ENCODE data around the gene COL11A1. TPM values are rescaled to one million over a fixed set of nuclear protein-coding genes. Genes with fewer than 3 reads are reported as not detected.

Gene COL11A1
- total and polyA plus RNA-seq, 2 experiments from 2014 or later, result 12.3 to 12.5 TPM

- Histone ChIP-seq H3K4me3 (no peak overlapping the region), H3K36me3 (ENCODE audit: insufficient read depth) (no peaks in the 10 kb centered on the region), H4K20me1 (replicated peaks; ENCODE audit: insufficient read depth) (no peaks in the 10 kb centered on the region), H2AFZ (no peak overlapping the region), H3F3A (replicated peaks; ENCODE audit: low read depth) (no peaks in the 10 kb centered on the region), H3K4me2 (no peak overlapping the region), H3K9me2 (ENCODE audit: insufficient read depth) (no peaks in the 10 kb centered on the region), H3K79me2 (replicated peaks; ENCODE audit: insufficient read depth) (no peaks in the 10 kb centered on the region), H3K27me3 (ENCODE audit: insufficient read depth) (no peaks in the 10 kb centered on the region), H3K27ac (ENCODE audit: low read depth) (no peak overlapping the region), H3K4me1 (ENCODE audit: insufficient read depth) (no peaks in the 10 kb centered on the region; the same call in 1 of the 2 replicates)
- Mint-ChIP-seq H3K27ac (no peak overlapping the region), H3K36me3 (ENCODE audit: low read depth) (no peaks in the 10 kb centered on the region), H3K27me3 (ENCODE audit: insufficient read depth, low read depth, poor library complexity) (no peaks in the 10 kb centered on the region), H3K4me1 (no peaks in the 10 kb centered on the region), H3K9me3 (no peaks in the 10 kb centered on the region), H3K4me3 (no peak overlapping the region)
- TF ChIP-seq ZNF114 (CRISPR knock-in tag; IDR thresholded peaks at IDR 0.05) (no peak), POLR2AphosphoS5 (IDR thresholded peaks at IDR 0.05; ENCODE audit: low read depth) (no peak), EZH2phosphoT487 (IDR thresholded peaks at IDR 0.05; ENCODE audit: unreplicated experiment) (no peak), STAT1 (IDR thresholded peaks at IDR 0.05; ENCODE audit: unreplicated experiment) (no peak), CREB1 (CRISPR knock-in tag; IDR thresholded peaks at IDR 0.05; ENCODE audit: low read depth) (no peak), NANOG (IDR thresholded peaks at IDR 0.05; ENCODE audit: borderline replicate concordance) (no peak), JUNB (IDR thresholded peaks at IDR 0.05; ENCODE audit: unreplicated experiment) (no peak)
- TF ChIP-seq, protein P1, sequence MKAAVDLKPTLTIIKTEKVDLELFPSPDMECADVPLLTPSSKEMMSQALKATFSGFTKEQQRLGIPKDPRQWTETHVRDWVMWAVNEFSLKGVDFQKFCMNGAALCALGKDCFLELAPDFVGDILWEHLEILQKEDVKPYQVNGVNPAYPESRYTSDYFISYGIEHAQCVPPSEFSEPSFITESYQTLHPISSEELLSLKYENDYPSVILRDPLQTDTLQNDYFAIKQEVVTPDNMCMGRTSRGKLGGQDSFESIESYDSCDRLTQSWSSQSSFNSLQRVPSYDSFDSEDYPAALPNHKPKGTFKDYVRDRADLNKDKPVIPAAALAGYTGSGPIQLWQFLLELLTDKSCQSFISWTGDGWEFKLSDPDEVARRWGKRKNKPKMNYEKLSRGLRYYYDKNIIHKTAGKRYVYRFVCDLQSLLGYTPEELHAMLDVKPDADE (IDR thresholded peaks at IDR 0.05), result no peak
- TF ChIP-seq, protein P2, sequence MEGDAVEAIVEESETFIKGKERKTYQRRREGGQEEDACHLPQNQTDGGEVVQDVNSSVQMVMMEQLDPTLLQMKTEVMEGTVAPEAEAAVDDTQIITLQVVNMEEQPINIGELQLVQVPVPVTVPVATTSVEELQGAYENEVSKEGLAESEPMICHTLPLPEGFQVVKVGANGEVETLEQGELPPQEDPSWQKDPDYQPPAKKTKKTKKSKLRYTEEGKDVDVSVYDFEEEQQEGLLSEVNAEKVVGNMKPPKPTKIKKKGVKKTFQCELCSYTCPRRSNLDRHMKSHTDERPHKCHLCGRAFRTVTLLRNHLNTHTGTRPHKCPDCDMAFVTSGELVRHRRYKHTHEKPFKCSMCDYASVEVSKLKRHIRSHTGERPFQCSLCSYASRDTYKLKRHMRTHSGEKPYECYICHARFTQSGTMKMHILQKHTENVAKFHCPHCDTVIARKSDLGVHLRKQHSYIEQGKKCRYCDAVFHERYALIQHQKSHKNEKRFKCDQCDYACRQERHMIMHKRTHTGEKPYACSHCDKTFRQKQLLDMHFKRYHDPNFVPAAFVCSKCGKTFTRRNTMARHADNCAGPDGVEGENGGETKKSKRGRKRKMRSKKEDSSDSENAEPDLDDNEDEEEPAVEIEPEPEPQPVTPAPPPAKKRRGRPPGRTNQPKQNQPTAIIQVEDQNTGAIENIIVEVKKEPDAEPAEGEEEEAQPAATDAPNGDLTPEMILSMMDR (conservative IDR thresholded peaks at IDR 0.05; ENCODE audit: low read depth in 2 of 2), result no peak
- TF ChIP-seq, protein P3, sequence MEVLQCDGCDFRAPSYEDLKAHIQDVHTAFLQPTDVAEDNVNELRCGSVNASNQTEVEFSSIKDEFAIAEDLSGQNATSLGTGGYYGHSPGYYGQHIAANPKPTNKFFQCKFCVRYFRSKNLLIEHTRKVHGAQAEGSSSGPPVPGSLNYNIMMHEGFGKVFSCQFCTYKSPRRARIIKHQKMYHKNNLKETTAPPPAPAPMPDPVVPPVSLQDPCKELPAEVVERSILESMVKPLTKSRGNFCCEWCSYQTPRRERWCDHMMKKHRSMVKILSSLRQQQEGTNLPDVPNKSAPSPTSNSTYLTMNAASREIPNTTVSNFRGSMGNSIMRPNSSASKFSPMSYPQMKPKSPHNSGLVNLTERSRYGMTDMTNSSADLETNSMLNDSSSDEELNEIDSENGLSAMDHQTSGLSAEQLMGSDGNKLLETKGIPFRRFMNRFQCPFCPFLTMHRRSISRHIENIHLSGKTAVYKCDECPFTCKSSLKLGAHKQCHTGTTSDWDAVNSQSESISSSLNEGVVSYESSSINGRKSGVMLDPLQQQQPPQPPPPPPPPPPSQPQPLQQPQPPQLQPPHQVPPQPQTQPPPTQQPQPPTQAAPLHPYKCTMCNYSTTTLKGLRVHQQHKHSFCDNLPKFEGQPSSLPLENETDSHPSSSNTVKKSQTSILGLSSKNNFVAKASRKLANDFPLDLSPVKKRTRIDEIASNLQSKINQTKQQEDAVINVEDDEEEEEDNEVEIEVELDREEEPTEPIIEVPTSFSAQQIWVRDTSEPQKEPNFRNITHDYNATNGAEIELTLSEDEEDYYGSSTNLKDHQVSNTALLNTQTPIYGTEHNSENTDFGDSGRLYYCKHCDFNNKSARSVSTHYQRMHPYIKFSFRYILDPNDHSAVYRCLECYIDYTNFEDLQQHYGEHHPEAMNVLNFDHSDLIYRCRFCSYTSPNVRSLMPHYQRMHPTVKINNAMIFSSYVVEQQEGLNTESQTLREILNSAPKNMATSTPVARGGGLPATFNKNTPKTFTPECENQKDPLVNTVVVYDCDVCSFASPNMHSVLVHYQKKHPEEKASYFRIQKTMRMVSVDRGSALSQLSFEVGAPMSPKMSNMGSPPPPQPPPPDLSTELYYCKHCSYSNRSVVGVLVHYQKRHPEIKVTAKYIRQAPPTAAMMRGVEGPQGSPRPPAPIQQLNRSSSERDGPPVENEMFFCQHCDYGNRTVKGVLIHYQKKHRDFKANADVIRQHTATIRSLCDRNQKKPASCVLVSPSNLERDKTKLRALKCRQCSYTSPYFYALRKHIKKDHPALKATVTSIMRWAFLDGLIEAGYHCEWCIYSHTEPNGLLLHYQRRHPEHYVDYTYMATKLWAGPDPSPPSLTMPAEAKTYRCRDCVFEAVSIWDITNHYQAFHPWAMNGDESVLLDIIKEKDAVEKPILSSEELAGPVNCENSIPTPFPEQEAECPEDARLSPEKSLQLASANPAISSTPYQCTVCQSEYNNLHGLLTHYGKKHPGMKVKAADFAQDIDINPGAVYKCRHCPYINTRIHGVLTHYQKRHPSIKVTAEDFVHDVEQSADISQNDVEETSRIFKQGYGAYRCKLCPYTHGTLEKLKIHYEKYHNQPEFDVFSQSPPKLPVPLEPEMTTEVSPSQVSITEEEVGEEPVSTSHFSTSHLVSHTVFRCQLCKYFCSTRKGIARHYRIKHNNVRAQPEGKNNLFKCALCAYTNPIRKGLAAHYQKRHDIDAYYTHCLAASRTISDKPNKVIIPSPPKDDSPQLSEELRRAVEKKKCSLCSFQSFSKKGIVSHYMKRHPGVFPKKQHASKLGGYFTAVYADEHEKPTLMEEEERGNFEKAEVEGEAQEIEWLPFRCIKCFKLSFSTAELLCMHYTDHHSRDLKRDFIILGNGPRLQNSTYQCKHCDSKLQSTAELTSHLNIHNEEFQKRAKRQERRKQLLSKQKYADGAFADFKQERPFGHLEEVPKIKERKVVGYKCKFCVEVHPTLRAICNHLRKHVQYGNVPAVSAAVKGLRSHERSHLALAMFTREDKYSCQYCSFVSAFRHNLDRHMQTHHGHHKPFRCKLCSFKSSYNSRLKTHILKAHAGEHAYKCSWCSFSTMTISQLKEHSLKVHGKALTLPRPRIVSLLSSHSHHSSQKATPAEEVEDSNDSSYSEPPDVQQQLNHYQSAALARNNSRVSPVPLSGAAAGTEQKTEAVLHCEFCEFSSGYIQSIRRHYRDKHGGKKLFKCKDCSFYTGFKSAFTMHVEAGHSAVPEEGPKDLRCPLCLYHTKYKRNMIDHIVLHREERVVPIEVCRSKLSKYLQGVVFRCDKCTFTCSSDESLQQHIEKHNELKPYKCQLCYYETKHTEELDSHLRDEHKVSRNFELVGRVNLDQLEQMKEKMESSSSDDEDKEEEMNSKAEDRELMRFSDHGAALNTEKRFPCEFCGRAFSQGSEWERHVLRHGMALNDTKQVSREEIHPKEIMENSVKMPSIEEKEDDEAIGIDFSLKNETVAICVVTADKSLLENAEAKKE (CRISPR knock-in tag; IDR thresholded peaks at IDR 0.05), result no peak
- ATAC-seq (no peak), DNase-seq (ENCODE audit: low spot score) (no peak)
Measured at GRCh38 chr1:103144681-103145080, 36.4 kb upstream of the COL11A1 start.

Measured in GM23338 (cell line).